ELR (cell line): ENCODE measurements around the gene C11orf87.

Source experiments
- DNase-seq: peaks from one replicate; pipeline ENCODE4 v3.0.0-alpha.2; 2015; ENCODE audit warnings: low read depth

Gene C11orf87

GRCh38 chr11:109443052-109443451, 21.1 kb downstream of the C11orf87 start:
- no peak for DNase-seq

GRCh38 chr11:109454857-109455256, 32.9 kb downstream of the C11orf87 start:
- no peak for DNase-seq
